Kidney (tissue), 14 donors: ENCODE data around the gene HOTAIR. TPM values are rescaled to one million over a fixed set of nuclear protein-coding genes. Genes with fewer than 3 reads are reported as not detected.

ENCODE experiments used
- DNase-seq, 5 donors: peaks; one replicate each; pipeline ENCODE4 v3.0.0-alpha.2; 2013 to 2020
- FAIRE-seq: peaks from 2 replicates; lab custom pipeline; 2012; peaks lifted over from hg19 to GRCh38; lab: Jason Lieb, UNC
- H3K27ac ChIP-seq, 2 donors: one replicate each; pipeline ENCODE4 v1.7.0; 2013; ENCODE audit warnings: low read depth in 2 of 2, low read length in 2 of 2, inconsistent platforms in 1 of 2
- H3K27me3 ChIP-seq: one replicate; pipeline ENCODE4 v1.7.1; 2013; ENCODE audit warnings: low read length, inconsistent platforms; ENCODE audit not compliant: control insufficient read depth, insufficient read depth
- H3K36me3 ChIP-seq, 3 donors: one replicate each; pipeline versions ENCODE4 v1.7.0 to v1.7.1; 2013; ENCODE audit warnings: low read length in 3 of 3, control low read depth in 1 of 3, inconsistent platforms in 1 of 3; ENCODE audit not compliant: insufficient read depth in 3 of 3, control insufficient read depth in 2 of 3
- H3K4me1 ChIP-seq, 3 donors: one replicate each; pipeline versions ENCODE4 v1.7.0 to v1.7.1; 2013; ENCODE audit warnings: low read length in 3 of 3, inconsistent platforms in 1 of 3, low read depth in 1 of 3; ENCODE audit not compliant: control insufficient read depth in 2 of 3, insufficient read depth in 2 of 3
- H3K4me3 ChIP-seq, 3 donors: one replicate each; pipeline versions ENCODE4 v1.7.0 to v1.8.1; 2013; ENCODE audit warnings: low read length in 3 of 3, control low read depth in 1 of 3, inconsistent platforms in 1 of 3
- H3K9ac ChIP-seq, 3 donors: one replicate each; pipeline versions ENCODE4 v1.7.0 to v1.7.1; 2013; ENCODE audit warnings: low read length in 3 of 3, control low read depth in 1 of 3, inconsistent platforms in 1 of 3
- H3K9me3 ChIP-seq, 3 donors: one replicate each; pipeline versions ENCODE4 v1.7.0 to v1.7.1; 2013; ENCODE audit warnings: low read length in 3 of 3, control low read depth in 1 of 3, inconsistent platforms in 1 of 3; ENCODE audit not compliant: control insufficient read depth in 2 of 3, insufficient read depth in 1 of 3
- intact Hi-C: fragments of 100-400 bp; cut with DNase I; formaldehyde crosslinking; loops from one replicate; pipeline ENCODE4 v1.11.1; 2022
- polyA plus RNA-seq: library from polyadenylated mRNA; stranded (reverse); fragments of 350-450 nt; fragmentation: Illumina TruSeq; extraction: RNeasy Lipid Tissue Mini Kit (QIAGEN cat#74804); gene quantifications from one replicate; pipeline ENCODE4 v1.2.3, GENCODE V29; 2014; ENCODE audit warnings: low read depth, low replicate concordance; ENCODE audit not compliant: insufficient read depth
- total RNA-seq: library from RNA; stranded (reverse); fragmentation: NEBNext Ultra II Directional; extraction: Animal tissue kit (Norgen Biotek cat#: 25700); gene quantifications from one replicate; pipeline ENCODE4 v1.2.1, GENCODE V29; 2021
- TF ChIP-seq, protein P1 (sequence below): IDR thresholded peaks from 3 replicates; pipeline ENCODE4 v1.5.1; 2012; ENCODE audit warnings: mild to moderate bottlenecking, moderate library complexity, borderline replicate concordance; ENCODE audit not compliant: insufficient read depth; ENCODE audit errors: extremely low read depth
- donor health status: control.
- donor health status: control.
- donor health status: control.
- donor health status: control.
- donor health status: control.
- donor health status: DM: yes; HTN: yes; CAD: no.
- donor health status: Normal renal cell carcinoma (clear cell type).

The HOTAIR gene
- total and polyA plus RNA-seq, 2 donors from 2014 or later = 0.52 to 0.76 TPM

DNA sequence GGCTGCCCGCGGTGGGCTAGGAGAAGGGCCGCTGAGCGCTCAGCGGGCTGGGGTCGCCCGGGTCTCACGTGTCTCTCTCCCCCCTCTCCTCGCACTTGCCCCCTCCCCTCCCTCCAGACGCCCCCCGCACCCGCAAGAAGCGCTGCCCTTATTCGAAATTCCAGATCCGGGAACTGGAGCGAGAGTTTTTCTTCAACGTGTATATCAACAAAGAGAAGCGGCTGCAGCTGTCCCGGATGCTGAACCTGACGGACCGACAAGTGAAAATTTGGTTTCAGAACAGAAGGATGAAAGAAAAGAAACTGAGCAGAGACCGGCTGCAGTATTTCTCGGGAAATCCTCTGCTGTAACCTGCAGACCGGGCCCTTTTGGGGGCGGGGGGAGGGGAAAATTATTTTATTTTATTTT is 314 bp upstream of the HOTAIR start:
- H3K27ac ChIP-seq = no peak overlapping the region
- peak overlapping the region; percentile 24 to 49 (median 33) for H3K4me3 ChIP-seq
- no peaks in the 10 kb centered on the region for H3K9me3 ChIP-seq
- DNase-seq = peak in 2 of 5 donors; percentile 68 to 74
- no peak for FAIRE-seq
- H3K36me3 ChIP-seq = no peaks in the 10 kb centered on the region
- H3K4me1 ChIP-seq = peaks cover 0 to 7% (median 5%) of the 10 kb centered on the region in 3 donors
- peaks cover 15% of the 10 kb centered on the region for H3K27me3 ChIP-seq
- H3K9ac ChIP-seq = no peak overlapping the region
- intact Hi-C loops = no loop called here
- TF ChIP-seq, protein P1, sequence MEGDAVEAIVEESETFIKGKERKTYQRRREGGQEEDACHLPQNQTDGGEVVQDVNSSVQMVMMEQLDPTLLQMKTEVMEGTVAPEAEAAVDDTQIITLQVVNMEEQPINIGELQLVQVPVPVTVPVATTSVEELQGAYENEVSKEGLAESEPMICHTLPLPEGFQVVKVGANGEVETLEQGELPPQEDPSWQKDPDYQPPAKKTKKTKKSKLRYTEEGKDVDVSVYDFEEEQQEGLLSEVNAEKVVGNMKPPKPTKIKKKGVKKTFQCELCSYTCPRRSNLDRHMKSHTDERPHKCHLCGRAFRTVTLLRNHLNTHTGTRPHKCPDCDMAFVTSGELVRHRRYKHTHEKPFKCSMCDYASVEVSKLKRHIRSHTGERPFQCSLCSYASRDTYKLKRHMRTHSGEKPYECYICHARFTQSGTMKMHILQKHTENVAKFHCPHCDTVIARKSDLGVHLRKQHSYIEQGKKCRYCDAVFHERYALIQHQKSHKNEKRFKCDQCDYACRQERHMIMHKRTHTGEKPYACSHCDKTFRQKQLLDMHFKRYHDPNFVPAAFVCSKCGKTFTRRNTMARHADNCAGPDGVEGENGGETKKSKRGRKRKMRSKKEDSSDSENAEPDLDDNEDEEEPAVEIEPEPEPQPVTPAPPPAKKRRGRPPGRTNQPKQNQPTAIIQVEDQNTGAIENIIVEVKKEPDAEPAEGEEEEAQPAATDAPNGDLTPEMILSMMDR = no peak

- FAIRE-seq (no peak), DNase-seq (peak in 3 of 5 donors; percentile 66 to 90 (median 69))
- H3K27ac ChIP-seq = no peak overlapping the region
- intact Hi-C loops = no loop called here
- H3K9me3 ChIP-seq = no peaks in the 10 kb centered on the region
- no peak overlapping the region for H3K9ac ChIP-seq
- H3K4me1 ChIP-seq = peaks cover 0 to 7% (median 3%) of the 10 kb centered on the region in 3 donors
- H3K4me3 ChIP-seq = peak overlapping the region in 2 of 3 donors; percentile 47 to 49
- TF ChIP-seq, protein P1 = no peak
- H3K36me3 ChIP-seq = no peaks in the 10 kb centered on the region
- peaks cover 23% of the 10 kb centered on the region for H3K27me3 ChIP-seq
Measured at GRCh38 chr12:53973236-53974042, 1.3 kb downstream of the HOTAIR start.

DNA sequence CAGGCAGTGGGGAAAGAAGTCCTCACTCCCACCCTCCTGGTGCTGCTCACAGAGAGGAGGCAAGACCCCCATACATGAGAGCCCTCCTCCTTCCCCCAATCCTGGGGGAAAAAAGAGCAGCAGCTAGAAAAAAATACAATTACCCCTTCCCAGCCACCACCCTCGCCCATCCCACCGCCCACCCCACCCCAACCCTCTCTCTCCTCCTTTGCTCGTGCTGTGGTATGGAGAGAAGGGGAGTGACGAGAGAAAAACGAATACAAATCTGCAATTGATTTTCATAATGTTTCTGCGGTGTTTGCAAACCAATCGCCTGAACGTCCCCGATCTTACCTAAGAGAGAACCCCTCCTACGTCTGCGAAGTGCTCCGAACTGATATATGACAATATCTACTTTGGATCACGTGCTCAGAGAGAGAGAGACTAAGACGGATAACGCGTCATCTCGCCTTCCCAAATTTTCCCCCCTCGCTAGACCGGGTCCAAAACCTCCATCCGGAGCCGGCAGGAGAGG is 2.0 kb downstream of the HOTAIR start, which contains the start of gene HOXC11:
TSS of gene HOXC11 (plus strand) at position 405 of the 514 bp plus-strand sequence. CDS start 116 bp downstream, outside the sequence.
- peak within 1 kb of the TSS in 1 of 3 donors; percentile 30 for H3K9ac ChIP-seq
- TF ChIP-seq, protein P1 = no peak
- H3K36me3 ChIP-seq = no peaks in the 10 kb centered on the region
- H3K27me3 ChIP-seq = peaks cover 27% of the 10 kb centered on the region
- H3K27ac ChIP-seq = no peak within 1 kb of the TSS
- DNase-seq (no peak), FAIRE-seq (no peak)
- intact Hi-C loops = no loop called here
- no peaks in the 10 kb centered on the region for H3K9me3 ChIP-seq
- H3K4me1 ChIP-seq = peaks cover 0 to 3% (median 3%) of the 10 kb centered on the region in 3 donors
- H3K4me3 ChIP-seq = peak within 1 kb of the TSS in 2 of 3 donors; percentile 47 to 49
